Neural progenitor cell (in vitro differentiated cells): ENCODE data around the gene PKP3.

Experiments used
- EZH2 ChIP-seq: fragments of 200-600 bp; sonication (generic); IDR thresholded peaks from 2 replicates; pipeline ENCODE4 v1.6.1; 2017; ENCODE audit warnings: antibody characterized with exemption, mild to moderate bottlenecking, moderate library complexity
- TF ChIP-seq, protein P1 (sequence below): fragments of 200-600 bp; sonication (generic); IDR thresholded peaks from 2 replicates; pipeline ENCODE4 v1.5.1; 2017; ENCODE audit warnings: antibody characterized with exemption, mild to moderate bottlenecking

- TF ChIP-seq, protein P1, sequence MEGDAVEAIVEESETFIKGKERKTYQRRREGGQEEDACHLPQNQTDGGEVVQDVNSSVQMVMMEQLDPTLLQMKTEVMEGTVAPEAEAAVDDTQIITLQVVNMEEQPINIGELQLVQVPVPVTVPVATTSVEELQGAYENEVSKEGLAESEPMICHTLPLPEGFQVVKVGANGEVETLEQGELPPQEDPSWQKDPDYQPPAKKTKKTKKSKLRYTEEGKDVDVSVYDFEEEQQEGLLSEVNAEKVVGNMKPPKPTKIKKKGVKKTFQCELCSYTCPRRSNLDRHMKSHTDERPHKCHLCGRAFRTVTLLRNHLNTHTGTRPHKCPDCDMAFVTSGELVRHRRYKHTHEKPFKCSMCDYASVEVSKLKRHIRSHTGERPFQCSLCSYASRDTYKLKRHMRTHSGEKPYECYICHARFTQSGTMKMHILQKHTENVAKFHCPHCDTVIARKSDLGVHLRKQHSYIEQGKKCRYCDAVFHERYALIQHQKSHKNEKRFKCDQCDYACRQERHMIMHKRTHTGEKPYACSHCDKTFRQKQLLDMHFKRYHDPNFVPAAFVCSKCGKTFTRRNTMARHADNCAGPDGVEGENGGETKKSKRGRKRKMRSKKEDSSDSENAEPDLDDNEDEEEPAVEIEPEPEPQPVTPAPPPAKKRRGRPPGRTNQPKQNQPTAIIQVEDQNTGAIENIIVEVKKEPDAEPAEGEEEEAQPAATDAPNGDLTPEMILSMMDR: no peak
- no peak for TF ChIP-seq EZH2
Observed at GRCh38 chr11:433111-433510, 39.1 kb downstream of the PKP3 start.
